ENCODE results near the gene OTUD5. TPM values are rescaled to one million over a fixed set of nuclear protein-coding genes. Genes with fewer than 3 reads are reported as not detected.

The OTUD5 gene
- total and polyA plus RNA-seq, 7 donors = 22.4 to 41.4 (median 35.3) TPM

GRCh38 chrX:48905090-48905790 is 52.2 kb downstream of the OTUD5 start:
- H3K9me3 ChIP-seq = no peaks in the 10 kb centered on the region
- WGBS, 2 donors = 92 to 94% methylated on average over 20 of the region's 20 CpGs
- TF ChIP-seq CTCF (IDR thresholded peaks at IDR 0.05) (no peak), POLR2A (IDR thresholded peaks at IDR 0.05) (no peak), EP300 (IDR thresholded peaks at IDR 0.05) (no peak), POLR2AphosphoS5 (IDR thresholded peaks at IDR 0.05) (no peak)
- peaks cover 0 to 2% (median 0%) of the 10 kb centered on the region in 4 donors for H3K4me1 ChIP-seq
- H3K4me3 ChIP-seq = no peak overlapping the region
- H3K27ac ChIP-seq = no peak overlapping the region
- peaks cover 0 to 46% (median 8%) of the 10 kb centered on the region in 4 donors for H3K36me3 ChIP-seq
- intact Hi-C loops (cut with DNase I) = no loop called here
- H3K27me3 ChIP-seq = no peaks in the 10 kb centered on the region
- DNase-seq = no peak

- no peak for TF ChIP-seq POLR2A (IDR thresholded peaks at IDR 0.05)
- no peak for TF ChIP-seq CTCF (IDR thresholded peaks at IDR 0.05)
- TF ChIP-seq EP300 (IDR thresholded peaks at IDR 0.05) = no peak
- no peak for TF ChIP-seq POLR2AphosphoS5 (IDR thresholded peaks at IDR 0.05)
- H3K36me3 ChIP-seq = peaks cover 0 to 46% (median 8%) of the 10 kb centered on the region in 4 donors
These were observed 52.8 kb downstream of the OTUD5 start for GRCh38 chrX:48904626-48905025.

GRCh38 chrX:48904180-48904579 is 53.2 kb downstream of the OTUD5 start:
- Histone ChIP-seq H3K4me3 (no peak overlapping the region), H3K27me3 (no peaks in the 10 kb centered on the region), H3K4me1 (peaks cover 0 to 7% (median under 1%) of the 10 kb centered on the region in 4 donors), H3K27ac (no peak overlapping the region), H3K36me3 (peaks cover 0 to 49% (median 8%) of the 10 kb centered on the region in 4 donors), H3K9me3 (no peaks in the 10 kb centered on the region)
- intact Hi-C loops (cut with DNase I) = no loop called here
- TF ChIP-seq POLR2AphosphoS5 (IDR thresholded peaks at IDR 0.05) (no peak), EP300 (IDR thresholded peaks at IDR 0.05) (no peak), POLR2A (IDR thresholded peaks at IDR 0.05) (no peak), CTCF (IDR thresholded peaks at IDR 0.05) (no peak)
- no peak for DNase-seq
- 81 to 86% methylated on average over 8 of the region's 8 CpGs for WGBS, 2 donors

More at GRCh38 chrX:48904626-48905025, 52.8 kb downstream of the OTUD5 start:
- no peaks in the 10 kb centered on the region for H3K27me3 ChIP-seq
- no peak overlapping the region for H3K4me3 ChIP-seq
- H3K4me1 ChIP-seq = peaks cover 0 to 2% (median 0%) of the 10 kb centered on the region in 4 donors
- intact Hi-C loops (cut with DNase I) = no loop called here
- no peak overlapping the region for H3K27ac ChIP-seq
- 88 to 92% methylated on average over 14 of the region's 14 CpGs for WGBS, 2 donors
- H3K9me3 ChIP-seq = no peaks in the 10 kb centered on the region
- no peak for DNase-seq

GRCh38 chrX:48903290-48903689 is 54.1 kb downstream of the OTUD5 start:
- H3K27me3 ChIP-seq = no peaks in the 10 kb centered on the region
- intact Hi-C loops (cut with DNase I) = no loop called here

More at GRCh38 chrX:48903290-48903689, 54.1 kb downstream of the OTUD5 start:
- Histone ChIP-seq H3K4me3 (no peak overlapping the region), H3K4me1 (peaks cover 0 to 12% (median 7%) of the 10 kb centered on the region in 4 donors), H3K36me3 (peaks cover 0 to 49% (median 8%) of the 10 kb centered on the region in 4 donors), H3K9me3 (no peaks in the 10 kb centered on the region), H3K27ac (no peak overlapping the region)
- DNase-seq = no peak
- WGBS, 2 donors = 83 to 93% methylated on average over 6 of the region's 6 CpGs
- TF ChIP-seq CTCF (IDR thresholded peaks at IDR 0.05) (no peak), POLR2AphosphoS5 (IDR thresholded peaks at IDR 0.05) (no peak), EP300 (IDR thresholded peaks at IDR 0.05) (no peak), POLR2A (IDR thresholded peaks at IDR 0.05) (no peak)
